Superior temporal gyrus (tissue), 1 donor: Measurements from ENCODE around the gene C22orf15.

ENCODE experiments used
- DNase-seq: peaks from one replicate; pipeline ENCODE4 v3.0.0-alpha.2; 2016; ENCODE audit errors: extremely low spot score

C22orf15 gene

DNA sequence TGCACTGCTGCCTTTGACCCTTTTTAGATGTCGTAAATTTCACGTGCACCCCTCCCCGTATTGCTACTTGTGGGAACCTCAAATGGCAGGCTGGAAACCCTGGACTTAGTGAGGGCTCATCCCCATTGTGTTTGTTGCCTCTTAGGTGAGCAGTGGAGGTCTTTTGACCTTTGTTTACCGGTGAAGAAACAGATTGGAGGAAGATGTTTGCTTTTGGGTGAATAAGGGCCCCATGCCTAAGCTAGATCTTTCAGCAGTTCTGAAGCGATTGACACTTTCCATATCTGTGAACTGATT is 24.8 kb downstream of the C22orf15 start:
- DNase-seq: no peak

DNA sequence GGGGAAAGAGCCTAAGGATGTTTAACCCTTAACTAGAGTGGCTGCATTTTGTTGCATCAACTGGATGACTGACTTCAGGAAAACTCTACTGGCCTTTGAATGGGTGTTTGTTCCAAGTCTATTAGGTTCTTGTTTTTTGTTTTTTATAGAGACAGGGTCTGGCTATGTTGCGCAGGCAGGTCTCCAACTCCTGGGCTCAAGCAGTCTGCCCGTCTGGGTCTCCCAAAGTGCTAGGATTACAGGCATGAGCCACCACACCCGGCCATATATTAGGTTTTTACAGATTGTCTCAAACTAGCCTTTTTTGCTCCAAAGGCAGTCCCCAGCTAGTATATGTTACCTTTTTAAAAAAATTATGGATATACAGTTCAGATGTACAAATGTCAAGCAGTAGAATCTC is 25.1 kb downstream of the C22orf15 start:
- no peak for DNase-seq

DNA sequence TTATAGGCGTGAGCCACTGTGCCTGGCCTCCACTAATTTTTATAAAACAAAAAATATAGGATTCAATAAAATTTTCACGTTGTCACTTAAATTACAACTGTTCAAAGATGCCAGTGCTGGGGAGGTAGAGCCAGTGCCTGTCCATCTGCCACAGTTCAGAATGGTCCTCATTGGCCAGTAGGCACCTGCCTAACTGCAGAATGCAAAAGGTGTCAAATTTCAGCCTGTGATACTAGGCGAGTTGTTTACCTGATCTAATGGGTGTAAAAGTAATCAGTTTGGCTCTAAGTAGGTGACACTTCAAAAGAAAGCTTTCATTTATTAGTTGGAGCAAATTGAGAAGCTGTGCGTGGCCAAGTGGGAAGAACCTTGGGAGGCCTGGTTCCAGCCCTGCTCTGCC is 26.3 kb downstream of the C22orf15 start:
- DNase-seq: no peak

DNA sequence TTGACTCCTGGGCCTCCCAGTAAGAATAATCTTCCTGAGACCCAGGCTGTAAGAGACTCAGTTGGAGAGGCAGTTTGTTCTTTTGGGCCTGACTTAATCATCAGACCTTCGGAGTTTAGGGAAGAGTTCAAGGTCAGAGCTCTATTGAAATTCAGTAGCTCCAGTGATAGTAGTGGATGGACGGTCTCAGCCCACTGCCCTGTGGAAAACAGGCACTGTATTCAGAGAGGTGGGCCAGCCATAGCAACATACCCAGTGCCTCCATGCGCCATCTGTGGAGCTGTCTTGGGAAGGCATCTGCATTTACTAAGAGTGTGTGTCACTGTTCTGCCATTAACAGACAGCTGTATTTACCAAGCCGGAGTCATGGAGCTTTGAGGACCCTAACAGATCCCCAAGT is 26.8 kb downstream of the C22orf15 start:
- peak; percentile 42 for DNase-seq

DNA sequence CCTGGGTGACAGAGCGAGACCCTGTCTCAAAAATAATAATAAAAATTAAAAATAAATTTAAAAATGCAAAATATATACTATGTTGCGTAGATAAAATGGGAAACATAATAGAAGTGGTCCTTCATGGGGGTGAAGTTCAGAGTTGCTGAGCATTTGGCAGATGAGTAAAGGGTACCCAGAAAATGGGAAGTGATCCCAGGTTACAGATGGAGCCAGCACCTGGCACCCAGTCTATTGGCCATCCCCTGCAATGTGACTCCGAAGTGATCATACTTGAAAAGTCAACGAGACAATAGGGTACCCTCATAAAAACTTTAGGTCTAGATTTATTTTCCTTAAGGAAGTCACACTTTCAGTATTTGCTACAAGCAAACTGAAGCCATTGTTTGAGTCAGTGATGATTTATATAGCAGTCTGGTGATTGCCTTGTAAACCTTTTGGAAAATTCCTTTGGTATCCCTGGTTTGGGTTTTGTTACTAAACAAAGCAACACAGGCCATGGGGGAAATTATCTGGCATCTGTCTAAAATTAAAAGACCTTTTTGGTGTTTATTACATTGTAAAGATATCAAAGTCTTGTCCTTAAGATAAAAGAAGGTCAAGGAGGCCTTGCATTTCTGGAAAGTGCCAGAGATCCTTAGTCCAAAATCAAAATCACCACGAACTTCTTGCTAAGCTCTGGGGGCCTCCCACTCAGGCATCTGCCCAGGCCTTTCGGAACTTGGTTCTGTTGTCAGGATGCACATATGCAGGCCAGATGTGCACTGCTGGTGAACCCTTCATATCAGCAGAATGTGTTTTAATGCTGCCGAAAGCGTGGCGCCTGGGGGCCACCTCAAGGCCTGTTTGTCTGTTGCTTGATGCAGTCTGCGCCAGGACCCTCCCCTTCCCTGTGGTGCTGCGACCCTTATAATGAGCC is 28.3 kb downstream of the C22orf15 start:
- DNase-seq: no peak

DNA sequence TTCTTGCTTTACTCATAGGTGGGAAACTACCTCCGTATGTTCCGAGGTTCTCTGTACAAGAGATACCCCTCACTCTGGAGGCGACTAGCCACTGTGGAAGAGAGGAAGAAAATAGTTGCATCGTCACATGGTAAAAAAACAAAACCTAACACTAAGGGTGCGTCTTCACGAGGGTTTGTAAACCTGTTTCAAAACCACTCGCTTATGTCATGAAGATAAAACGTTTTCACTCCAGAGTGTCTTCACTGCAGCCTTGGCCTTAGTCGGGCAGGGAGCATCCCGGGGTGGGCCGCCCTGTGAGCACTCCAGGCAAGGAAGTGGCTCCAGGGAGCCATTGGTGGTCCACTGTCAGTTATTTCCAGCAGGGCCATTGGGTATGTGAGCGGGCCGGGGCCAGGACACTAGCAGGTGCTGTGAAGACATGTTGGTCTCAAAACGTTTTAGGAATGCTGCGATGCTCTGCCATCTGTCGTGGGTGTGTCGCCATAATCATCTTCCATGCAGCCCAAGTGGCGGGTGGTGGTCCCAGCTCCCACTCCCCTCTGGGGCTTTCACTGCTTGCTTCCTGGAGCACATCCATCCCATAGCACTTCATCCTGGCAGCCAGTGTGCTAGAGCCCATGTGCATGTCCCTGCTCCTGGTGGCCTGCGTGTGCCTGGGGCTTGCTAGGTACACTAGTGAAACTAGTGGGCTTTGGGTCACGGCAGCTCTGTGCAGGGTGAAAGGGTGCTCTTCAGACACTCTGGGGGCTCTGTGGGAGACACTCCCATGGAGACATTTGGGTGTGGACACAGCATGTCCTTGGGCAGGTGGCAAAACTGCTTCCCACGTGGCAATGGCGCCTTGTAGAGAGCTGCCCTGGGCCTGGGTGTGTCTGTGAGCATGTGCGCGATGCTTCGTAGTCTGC is 29.2 kb downstream of the C22orf15 start:
- no peak for DNase-seq

DNA sequence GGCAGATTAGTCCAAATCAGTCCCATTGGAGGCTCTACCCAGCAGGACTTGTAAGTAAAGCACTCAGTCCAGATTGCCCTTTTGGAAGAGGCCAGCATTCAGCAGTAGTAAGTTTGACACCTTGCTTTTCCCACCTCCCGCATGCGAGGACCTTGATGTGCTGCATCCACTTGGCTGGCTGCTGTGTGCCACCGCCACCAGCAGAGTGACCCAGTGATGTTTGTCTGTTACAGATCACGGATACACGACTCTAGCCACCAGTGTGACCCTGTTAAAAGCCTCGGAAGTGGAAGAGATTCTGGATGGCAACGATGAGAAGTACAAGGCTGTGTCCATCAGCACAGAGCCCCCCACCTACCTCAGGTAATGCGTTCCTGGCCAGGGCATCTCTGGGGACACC is 30.5 kb downstream of the C22orf15 start:
- DNase-seq: no peak

DNA sequence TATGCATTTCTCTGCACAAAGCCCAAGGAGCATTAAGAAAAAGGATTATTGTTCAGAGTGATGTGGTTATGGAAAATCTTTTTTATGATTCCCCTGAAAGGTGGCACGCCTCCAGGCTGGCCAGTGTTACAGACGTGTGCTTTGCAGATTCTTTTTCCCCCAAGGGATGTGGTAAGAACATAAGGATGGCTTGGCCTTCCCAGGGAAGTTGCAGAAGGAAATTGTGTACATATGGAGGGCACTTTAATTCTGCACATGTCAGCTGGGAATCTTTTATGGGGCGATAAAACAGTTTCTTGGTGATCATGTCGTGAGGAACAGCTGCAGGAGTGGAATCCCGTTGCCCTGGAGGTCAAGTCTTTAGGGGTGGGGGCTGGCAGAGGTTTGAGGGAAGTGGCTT is 33.7 kb downstream of the C22orf15 start:
- DNase-seq: no peak

DNA sequence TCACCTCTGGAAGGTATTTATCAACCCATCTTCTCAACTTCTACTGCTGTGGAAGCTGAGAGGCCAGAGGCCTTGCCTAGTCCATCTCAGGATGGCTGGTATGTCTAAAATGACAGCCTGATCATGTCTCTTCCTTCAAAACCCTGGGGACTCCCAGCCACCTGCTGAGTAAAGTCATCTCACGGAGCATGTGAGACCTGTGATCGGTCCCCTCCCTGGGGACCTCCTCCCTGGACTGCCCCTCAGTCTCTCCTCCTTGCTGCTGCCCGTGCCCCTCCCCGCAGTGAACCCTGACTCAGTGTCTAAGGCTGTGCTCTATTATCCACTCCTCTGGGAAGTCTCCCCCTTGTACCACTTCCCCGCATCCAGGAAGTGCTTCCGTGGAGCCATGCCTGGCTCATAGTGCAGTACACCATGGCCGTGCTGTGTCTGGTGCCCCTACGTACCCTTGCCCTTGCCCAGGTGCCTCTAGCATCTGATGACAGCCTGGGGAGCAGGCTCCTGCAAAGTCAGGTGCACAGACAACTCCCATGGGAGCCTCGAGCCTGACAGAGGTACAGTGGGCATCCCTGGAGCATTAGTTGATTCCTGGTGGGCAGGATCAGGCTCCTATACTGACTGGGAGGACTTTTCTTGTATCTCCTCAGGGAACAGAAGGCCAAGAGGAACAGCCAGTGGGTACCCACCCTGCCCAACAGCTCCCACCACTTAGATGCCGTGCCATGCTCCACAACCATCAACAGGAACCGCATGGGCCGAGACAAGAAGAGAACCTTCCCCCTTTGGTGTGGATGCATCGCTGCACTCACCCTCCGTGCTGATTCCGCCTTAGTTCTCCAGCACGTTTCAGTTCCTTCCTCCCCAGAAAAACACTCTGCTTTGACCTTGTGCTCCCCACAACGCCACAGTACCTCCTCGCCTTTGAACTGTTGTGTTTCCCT is 37.8 kb downstream of the C22orf15 start:
- no peak for DNase-seq

DNA sequence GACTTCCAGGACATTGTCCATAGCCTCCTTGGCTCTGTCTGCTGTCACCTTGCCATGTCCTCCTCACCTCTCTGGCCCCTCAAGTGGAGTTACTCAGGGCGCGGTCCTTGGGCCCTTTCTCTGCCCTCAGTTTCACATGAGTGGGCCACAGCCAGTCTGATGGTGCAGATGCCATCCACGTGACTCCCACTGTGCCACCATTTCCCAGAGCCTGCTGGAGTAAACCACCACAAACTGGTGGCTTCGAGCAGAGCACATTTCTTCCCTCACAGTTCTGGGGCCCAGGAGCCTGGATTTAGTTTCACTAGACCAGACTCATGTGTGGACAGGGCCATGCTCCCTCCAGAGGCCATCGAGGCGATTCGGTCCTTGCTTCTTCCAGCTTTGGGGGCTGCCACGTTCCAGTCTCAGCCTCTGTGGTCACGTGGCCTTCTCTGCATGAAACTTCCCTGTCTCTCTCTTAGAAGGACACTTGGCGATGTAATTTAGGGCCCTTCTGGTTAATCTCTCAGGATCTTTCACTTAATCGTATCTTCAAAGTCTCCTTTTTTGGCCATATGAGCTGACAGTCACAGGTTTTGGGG is 38.5 kb downstream of the C22orf15 start:
- no peak for DNase-seq

DNA sequence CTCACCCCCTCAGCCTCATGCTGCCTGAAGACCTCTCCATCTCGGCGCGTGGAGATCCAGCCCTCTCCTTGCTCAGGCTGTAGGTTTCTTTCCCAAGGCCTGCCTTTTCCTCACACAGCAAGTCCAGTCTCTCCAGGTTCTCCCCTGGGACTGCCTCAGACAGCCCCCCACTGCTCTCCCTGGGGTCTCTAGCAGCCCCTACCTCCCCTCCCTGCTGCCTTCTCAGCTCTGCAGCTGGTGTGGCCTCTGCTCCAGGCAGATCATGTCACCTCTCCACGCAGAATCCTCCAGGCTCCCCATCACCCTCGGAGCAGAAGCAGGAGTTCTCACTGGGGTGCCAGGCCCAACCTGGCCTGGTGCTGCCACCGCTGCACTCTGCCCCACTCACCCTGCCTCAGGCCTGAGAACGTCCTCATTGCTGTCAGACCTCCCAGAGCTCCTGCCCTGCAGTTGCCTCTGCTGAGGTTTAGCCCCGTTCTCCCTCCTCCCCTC is 39.1 kb downstream of the C22orf15 start:
- no peak for DNase-seq

DNA sequence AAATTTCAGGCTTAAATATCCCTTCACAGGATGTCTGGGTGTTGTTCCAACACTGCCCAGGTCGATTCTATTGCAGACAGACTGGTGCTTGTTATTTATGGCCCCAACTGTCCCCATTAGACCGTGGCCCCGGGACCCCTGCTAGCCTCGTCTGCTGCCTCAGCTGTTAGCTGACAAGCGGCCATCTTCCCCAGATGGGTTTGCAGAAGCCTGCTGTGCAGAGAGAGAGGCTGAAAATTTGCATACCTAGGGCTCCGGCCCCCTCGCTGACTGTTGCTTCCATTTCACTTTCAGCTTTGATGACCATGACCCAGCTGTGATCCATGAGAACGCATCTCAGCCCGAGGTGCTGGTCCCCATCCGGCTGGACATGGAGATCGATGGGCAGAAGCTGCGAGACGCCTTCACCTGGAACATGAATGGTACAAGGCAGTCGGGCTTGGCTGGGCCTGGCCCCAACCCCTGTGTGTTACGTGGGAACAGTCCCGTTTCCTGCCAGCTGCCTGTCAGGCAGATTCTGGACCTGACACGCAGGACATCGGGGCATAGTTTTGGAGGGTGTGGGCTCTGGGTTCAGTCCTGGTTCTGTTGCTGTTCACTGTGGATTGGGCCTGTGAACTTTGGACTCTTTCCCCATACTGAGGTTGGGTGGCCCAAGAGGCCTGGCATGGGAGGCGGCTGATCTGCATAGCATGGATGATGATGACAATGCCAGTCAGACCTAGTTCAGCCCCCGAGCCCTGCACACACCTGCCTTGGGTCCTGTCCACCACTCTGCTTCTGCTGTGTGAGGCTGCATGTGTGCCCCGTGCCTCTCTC is 40.4 kb downstream of the C22orf15 start:
- no peak for DNase-seq

DNA sequence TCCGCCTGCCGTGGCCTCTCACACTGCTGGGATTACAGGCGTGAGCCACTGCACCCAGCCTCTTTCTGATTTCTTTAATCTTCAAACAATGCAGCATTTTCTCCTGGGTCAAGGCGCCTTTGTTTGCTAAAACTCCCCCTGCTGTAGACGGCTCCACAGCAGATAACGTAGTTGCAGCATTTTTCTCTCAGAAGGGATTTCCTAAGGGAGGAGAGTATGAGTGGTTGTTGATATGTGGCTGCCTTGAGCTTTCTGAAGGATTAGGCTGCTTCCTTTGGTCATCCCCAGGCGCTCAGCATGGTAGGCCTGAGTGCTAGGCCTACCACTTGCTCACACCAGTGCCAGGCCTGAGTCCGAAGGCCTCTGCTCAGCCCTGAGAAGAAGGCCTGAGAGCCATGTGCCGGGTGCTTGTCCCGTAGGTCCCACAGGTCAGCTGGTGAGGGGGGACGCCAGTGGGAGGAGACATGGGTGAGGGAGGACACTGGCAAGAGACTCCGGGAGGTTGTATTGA is 42.0 kb downstream of the C22orf15 start:
- no peak for DNase-seq

DNA sequence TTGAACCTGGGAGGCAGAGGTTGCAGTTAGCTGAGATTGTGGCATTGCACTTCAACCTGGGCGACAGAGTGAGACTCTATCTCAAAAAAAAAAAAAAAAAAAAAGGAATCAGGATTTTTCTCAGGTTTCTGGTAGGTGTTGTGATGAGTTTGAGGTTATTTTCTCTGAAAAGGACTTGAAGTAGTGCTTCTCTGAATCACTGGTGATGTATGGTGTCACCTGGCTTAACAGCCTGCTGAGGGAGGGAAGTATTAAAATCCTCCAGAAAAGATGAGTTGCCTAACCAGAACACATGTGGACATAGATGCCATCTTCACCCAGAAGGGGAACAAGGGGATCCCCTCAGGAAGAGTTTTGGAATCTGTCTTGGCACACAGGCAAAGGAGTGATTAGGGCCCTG is 44.0 kb downstream of the C22orf15 start:
- no peak for DNase-seq

DNA sequence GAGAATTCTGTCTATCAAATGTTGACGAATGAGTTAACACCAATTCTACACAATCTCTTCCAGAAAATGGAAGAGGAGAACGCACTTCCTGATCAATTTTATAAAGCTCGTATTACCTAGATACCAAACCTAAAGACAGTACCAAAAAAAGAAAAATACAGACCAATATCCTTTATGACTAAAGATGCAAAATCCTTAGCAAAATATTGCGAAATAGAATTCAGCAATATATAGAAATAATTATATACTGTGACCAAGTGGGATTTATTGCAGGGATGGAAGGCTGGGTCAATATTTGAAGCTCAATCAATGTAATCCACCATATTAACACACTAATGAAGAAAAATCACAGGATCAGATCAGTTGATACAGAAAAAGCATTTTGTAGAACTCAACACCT is 49.6 kb downstream of the C22orf15 start:
- no peak for DNase-seq
